Lower leg skin (tissue), 3 donors: ENCODE data around the gene ARHGAP24.

Experiments used
- POLR2A ChIP-seq, 2 donors: fragments of 450-650 bp; IDR thresholded peaks; one replicate each; pipeline ENCODE4 v1.6.1; 2016 to 2017; ENCODE audit warnings: antibody characterized with exemption in 2 of 2, mild to moderate bottlenecking in 1 of 2, moderate library complexity in 1 of 2
- TF ChIP-seq, protein P1 (sequence below), 3 donors: fragments of 450-650 bp; IDR thresholded peaks; one replicate each; pipeline ENCODE4 v1.5.1; 2016; ENCODE audit warnings: antibody characterized with exemption in 3 of 3, mild to moderate bottlenecking in 3 of 3, moderate library complexity in 2 of 3

- TF ChIP-seq, protein P1, sequence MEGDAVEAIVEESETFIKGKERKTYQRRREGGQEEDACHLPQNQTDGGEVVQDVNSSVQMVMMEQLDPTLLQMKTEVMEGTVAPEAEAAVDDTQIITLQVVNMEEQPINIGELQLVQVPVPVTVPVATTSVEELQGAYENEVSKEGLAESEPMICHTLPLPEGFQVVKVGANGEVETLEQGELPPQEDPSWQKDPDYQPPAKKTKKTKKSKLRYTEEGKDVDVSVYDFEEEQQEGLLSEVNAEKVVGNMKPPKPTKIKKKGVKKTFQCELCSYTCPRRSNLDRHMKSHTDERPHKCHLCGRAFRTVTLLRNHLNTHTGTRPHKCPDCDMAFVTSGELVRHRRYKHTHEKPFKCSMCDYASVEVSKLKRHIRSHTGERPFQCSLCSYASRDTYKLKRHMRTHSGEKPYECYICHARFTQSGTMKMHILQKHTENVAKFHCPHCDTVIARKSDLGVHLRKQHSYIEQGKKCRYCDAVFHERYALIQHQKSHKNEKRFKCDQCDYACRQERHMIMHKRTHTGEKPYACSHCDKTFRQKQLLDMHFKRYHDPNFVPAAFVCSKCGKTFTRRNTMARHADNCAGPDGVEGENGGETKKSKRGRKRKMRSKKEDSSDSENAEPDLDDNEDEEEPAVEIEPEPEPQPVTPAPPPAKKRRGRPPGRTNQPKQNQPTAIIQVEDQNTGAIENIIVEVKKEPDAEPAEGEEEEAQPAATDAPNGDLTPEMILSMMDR (IDR thresholded peaks at IDR 0.05), result no peak
- TF ChIP-seq POLR2A (IDR thresholded peaks at IDR 0.05), result no peak
Observed at GRCh38 chr4:85736571-85736970, 261.6 kb downstream of the ARHGAP24 start.
